Fibroblast of lung (primary cell): ENCODE measurements around the gene MICA. TPM values are rescaled to one million over a fixed set of nuclear protein-coding genes. Genes with fewer than 3 reads are reported as not detected.
"Not testable (repeated sequence)": the region's sequence is repeated elsewhere in the genome, so short reads cannot be mapped to it uniquely, and the experiment has no call there.

Source experiments
- DNase-seq, 2 donors: peaks; one replicate each; pipeline versions ENCODE4 v3.0.0 to v3.0.0-alpha.2; 2010; ENCODE audit warnings: low read depth in 2 of 2
- H2AFZ ChIP-seq: 2 replicates; pipeline ENCODE4 v1.5.1; 2012; ENCODE audit warnings: low read length, control low read depth, inconsistent platforms
- H3K27ac ChIP-seq: 2 replicates; pipeline ENCODE4 v1.5.1; 2011; ENCODE audit warnings: low read length, control low read depth; ENCODE audit not compliant: insufficient read depth
- H3K27me3 ChIP-seq: 2 replicates; pipeline ENCODE4 v1.5.1; 2011; ENCODE audit warnings: mild to moderate bottlenecking, low read length; ENCODE audit not compliant: control insufficient read depth, insufficient read depth
- H3K36me3 ChIP-seq: 2 replicates; pipeline ENCODE4 v1.5.1; 2011; ENCODE audit warnings: low read length; ENCODE audit not compliant: control insufficient read depth, insufficient read depth
- H3K4me1 ChIP-seq: 2 replicates; pipeline ENCODE4 v1.5.1; 2011; ENCODE audit warnings: low read length; ENCODE audit not compliant: control insufficient read depth, insufficient read depth; ENCODE audit errors: extremely low read depth
- H3K4me2 ChIP-seq: 2 replicates; pipeline ENCODE4 v1.5.1; 2011; ENCODE audit warnings: low read length, control low read depth; ENCODE audit not compliant: insufficient read depth; ENCODE audit errors: extremely low read depth
- H3K4me3 ChIP-seq, 4 experiments: fragments of 200-600 bp in 1 of 4; sonication (generic) in 1 of 4; replicated peaks in 1 of 4; 2 replicates each; pipeline ENCODE4 v1.5.1; 2011 to 2016; ENCODE audit warnings: low read length in 4 of 4, low read depth in 3 of 4, mild to moderate bottlenecking in 3 of 4, control low read depth in 2 of 4, inconsistent platforms in 1 of 4, mixed read lengths in 1 of 4; ENCODE audit not compliant: insufficient read depth in 1 of 4; ENCODE audit errors: control extremely low read depth in 1 of 4
- H3K79me2 ChIP-seq: 2 replicates; pipeline ENCODE4 v1.5.1; 2012; ENCODE audit warnings: mild to moderate bottlenecking, low read length, inconsistent platforms; ENCODE audit not compliant: control insufficient read depth, insufficient read depth
- H3K9ac ChIP-seq: 2 replicates; pipeline ENCODE4 v1.5.1; 2011; ENCODE audit warnings: mild to moderate bottlenecking, low read length, control low read depth; ENCODE audit not compliant: insufficient read depth
- H3K9me3 ChIP-seq: 2 replicates; pipeline ENCODE4 v1.5.1; 2012; ENCODE audit warnings: low read depth, low read length; ENCODE audit not compliant: control insufficient read depth, insufficient read depth
- H4K20me1 ChIP-seq: 2 replicates; pipeline ENCODE4 v1.5.1; 2011; ENCODE audit warnings: low read length; ENCODE audit not compliant: control insufficient read depth, insufficient read depth; ENCODE audit errors: extremely low read depth
- EZH2 ChIP-seq: IDR thresholded peaks from 2 replicates; pipeline ENCODE4 v1.5.1; 2012; ENCODE audit warnings: low read length, control low read depth, mild to moderate bottlenecking; ENCODE audit errors: missing control alignments
- polyA plus RNA-seq, 2 donors: library from polyadenylated mRNA; depleted of rRNA in 1 of 2; stranded (reverse) in 1 of 2; unstranded in 1 of 2; fragments of >200 nt; gene quantifications; 2 replicates each; pipeline ENCODE4 v1.2.1, GENCODE V29; 2011 to 2012; ENCODE audit warnings: missing spikeins in 1 of 2
- total RNA-seq: library from RNA; depleted of rRNA; stranded (reverse); fragments of >200 nt; gene quantifications from 2 replicates; pipeline ENCODE4 v1.2.1, GENCODE V29; 2014
- TF ChIP-seq, protein P1 (sequence below), 2 donors: IDR thresholded peaks in 1 of 2; conservative IDR thresholded peaks in 1 of 2; 1 replicate in 1 of 2; 2 replicates in 1 of 2; pipeline ENCODE4 v1.5.1; 2011 to 2012; ENCODE audit warnings: low read length in 2 of 2, control low read depth in 1 of 2, inconsistent platforms in 1 of 2, low read depth in 1 of 2, mild to moderate bottlenecking in 1 of 2

The MICA gene
- total and polyA plus RNA-seq, 2 donors (not counting 1 experiment from before 2014, with no cell fraction given): 54.2 to 85.2 TPM

DNA sequence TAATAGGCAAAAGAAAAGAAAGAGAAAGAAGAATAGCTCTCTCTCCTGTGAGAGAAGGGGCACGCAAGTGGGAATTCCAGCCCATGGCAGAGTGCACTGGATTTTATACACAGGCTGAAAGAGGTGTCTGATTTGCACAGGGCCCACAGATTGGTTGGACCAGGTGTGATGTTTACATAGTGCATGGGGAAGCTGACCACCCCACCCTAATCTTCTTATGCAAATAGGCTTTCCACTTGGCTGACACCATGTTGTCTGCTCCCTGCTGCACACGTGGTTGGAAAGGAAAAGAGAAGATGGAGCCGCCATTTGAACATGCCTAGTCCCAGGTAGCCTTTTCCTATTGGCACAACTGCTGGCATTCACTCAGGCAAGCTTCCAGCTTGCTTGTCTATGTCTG is 20.2 kb downstream of the MICA start:
- no peak for DNase-seq
- Histone ChIP-seq H3K4me3 (no peak overlapping the region), H3K4me2 (no peak overlapping the region)

DNA sequence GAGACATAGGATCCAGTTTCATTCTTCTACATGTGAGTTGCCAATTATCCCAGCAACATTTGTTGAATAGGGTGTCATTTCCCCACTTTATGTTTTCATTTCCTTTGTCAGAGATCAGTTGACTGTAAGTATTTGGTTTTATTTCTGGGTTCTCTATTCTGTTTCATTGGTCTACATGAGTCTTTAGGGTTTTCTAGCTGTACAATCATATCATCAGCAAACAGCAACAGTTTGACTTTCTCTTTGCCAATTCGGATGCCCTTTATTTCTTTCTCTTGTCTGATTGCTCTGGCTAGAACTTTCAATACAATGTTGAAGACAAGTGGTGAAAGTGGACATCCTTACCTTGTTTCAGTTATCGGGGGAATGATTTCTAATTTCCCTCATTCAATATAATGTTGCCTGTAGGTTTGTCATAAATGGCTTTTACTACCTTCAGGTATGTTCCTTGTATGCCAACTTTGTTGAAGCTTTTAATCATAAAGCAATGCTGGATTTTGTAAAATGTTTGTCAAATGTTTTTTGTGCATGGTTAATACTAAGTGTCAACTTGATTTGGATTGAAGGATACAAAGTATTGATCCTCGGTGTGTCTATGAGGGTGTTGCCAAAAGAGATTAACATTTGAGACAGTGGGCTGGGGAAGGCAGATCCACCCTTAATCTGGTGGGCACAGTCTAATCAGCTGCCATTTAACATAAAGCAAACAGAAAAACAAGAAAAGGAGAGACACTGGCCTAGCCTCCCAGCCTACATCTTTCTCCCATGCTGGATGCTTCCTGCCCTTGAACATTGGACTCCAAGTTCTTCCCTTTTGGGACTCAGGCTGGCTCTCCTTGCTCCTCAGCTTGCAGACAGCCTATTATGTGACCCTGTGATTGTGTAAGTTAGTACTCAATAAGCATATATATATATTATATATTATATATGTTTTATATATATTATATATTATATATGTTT is 23.3 kb downstream of the MICA start:
- DNase-seq: no peak
- no peak overlapping the region for H3K4me2 ChIP-seq
- no peaks in the 10 kb centered on the region for H3K79me2 ChIP-seq
- H4K20me1 ChIP-seq: no peaks in the 10 kb centered on the region
- H3K27me3 ChIP-seq: no peaks in the 10 kb centered on the region
- no peak overlapping the region for H3K9ac ChIP-seq
- no peaks in the 10 kb centered on the region for H3K4me1 ChIP-seq
- H2AFZ ChIP-seq: no peak overlapping the region
- no peak overlapping the region for H3K27ac ChIP-seq
- H3K4me3 ChIP-seq: no peak overlapping the region
- no peaks in the 10 kb centered on the region for H3K36me3 ChIP-seq
- no peaks in the 10 kb centered on the region for H3K9me3 ChIP-seq
- TF ChIP-seq, protein P1, sequence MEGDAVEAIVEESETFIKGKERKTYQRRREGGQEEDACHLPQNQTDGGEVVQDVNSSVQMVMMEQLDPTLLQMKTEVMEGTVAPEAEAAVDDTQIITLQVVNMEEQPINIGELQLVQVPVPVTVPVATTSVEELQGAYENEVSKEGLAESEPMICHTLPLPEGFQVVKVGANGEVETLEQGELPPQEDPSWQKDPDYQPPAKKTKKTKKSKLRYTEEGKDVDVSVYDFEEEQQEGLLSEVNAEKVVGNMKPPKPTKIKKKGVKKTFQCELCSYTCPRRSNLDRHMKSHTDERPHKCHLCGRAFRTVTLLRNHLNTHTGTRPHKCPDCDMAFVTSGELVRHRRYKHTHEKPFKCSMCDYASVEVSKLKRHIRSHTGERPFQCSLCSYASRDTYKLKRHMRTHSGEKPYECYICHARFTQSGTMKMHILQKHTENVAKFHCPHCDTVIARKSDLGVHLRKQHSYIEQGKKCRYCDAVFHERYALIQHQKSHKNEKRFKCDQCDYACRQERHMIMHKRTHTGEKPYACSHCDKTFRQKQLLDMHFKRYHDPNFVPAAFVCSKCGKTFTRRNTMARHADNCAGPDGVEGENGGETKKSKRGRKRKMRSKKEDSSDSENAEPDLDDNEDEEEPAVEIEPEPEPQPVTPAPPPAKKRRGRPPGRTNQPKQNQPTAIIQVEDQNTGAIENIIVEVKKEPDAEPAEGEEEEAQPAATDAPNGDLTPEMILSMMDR (conservative IDR thresholded peaks at IDR 0.05 in 1 of 2, IDR thresholded peaks at IDR 0.05 in 1 of 2; ENCODE audit: low read depth in 1 of 2, low read length in 2 of 2): no peak
- no peak for TF ChIP-seq EZH2

More for the DNA sequence above, 20.2 kb downstream of the MICA start:
- Histone ChIP-seq H3K9ac (no peak overlapping the region), H3K27ac (no peak overlapping the region), H3K27me3 (no peaks in the 10 kb centered on the region), H2AFZ (no peak overlapping the region), H3K9me3 (no peaks in the 10 kb centered on the region), H4K20me1 (no peaks in the 10 kb centered on the region), H3K4me1 (no peaks in the 10 kb centered on the region), H3K79me2 (no peaks in the 10 kb centered on the region), H3K36me3 (no peaks in the 10 kb centered on the region)
- TF ChIP-seq, protein P1 (conservative IDR thresholded peaks at IDR 0.05 in 1 of 2, IDR thresholded peaks at IDR 0.05 in 1 of 2; ENCODE audit: low read depth in 1 of 2, low read length in 2 of 2): no peak
- no peak for TF ChIP-seq EZH2

DNA sequence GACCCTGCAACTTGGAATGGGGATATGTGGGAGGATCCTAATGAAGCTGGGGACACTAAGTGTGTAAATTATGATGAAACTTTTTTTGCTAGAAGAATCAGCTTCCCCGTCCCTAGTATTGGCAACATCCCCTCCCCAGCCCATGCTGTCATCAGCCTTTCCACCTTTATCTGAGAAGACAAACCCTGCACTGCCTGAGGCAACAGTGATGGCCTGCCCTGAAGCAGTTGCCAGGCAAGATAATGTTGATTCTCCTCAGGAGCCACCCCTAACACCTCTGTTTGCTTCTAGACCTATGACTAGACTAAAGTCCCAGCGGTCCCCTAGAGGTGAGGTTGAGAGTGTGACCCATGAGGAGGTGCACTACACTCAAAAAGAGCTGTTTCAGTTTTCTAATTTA is 27.1 kb downstream of the MICA start:
- Histone ChIP-seq H3K27ac (no peak overlapping the region), H4K20me1 (no peaks in the 10 kb centered on the region), H3K9me3 (no peaks in the 10 kb centered on the region), H3K4me3 (no peak overlapping the region), H3K4me2 (no peak overlapping the region), H3K4me1 (no peaks in the 10 kb centered on the region), H2AFZ (no peak overlapping the region), H3K27me3 (no peaks in the 10 kb centered on the region), H3K9ac (no peak overlapping the region), H3K36me3 (no peaks in the 10 kb centered on the region), H3K79me2 (no peaks in the 10 kb centered on the region)
- TF ChIP-seq, protein P1 (conservative IDR thresholded peaks at IDR 0.05 in 1 of 2, IDR thresholded peaks at IDR 0.05 in 1 of 2; ENCODE audit: low read depth in 1 of 2, low read length in 2 of 2): no peak
- no peak for TF ChIP-seq EZH2
- no peak for DNase-seq

DNA sequence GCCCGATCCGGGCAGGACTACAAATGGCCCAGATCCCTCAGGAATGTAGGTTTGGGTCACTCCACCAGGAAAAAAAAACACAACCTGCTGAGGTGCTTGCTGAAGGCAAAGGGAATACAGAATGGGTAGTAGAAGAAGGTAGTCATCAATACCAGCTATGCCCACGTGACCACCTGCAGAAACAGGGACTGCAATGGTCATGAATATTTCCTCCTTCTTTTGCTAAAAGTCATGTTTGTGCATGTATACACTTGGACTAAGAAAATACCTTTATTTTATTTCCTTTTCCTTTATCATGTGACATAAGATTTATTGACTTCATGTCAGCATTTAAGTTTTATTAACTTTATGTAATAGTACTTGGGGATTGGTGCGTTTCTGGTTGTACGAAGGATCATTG is 31.7 kb downstream of the MICA start:
- not testable (repeated sequence) for H4K20me1 ChIP-seq, H3K9me3 ChIP-seq, H3K4me1 ChIP-seq, H3K27me3 ChIP-seq, H3K36me3 ChIP-seq, DNase-seq, H3K4me2 ChIP-seq, H3K4me3 ChIP-seq, H3K79me2 ChIP-seq, H3K27ac ChIP-seq, H3K9ac ChIP-seq, H2AFZ ChIP-seq
